Measurements from ENCODE around the gene SLC25A12.

DNA sequence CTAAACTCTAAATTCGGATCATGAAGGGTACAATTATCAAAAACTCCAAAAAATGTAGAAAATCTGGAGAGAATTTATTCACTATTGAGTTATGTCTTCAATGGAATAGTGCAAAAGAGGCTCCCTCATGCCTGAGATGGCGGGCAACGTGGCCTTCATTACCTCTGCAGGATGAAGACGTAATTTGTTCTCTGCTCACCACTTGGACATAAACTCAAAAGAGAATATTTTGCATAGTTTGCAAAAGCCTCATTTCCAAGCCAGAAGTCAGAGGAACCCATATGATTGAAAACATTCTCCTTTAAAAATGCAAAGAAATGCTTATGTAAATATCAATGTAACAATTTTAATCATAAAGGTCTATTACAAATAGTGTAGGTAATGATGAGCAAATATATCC is 58.7 kb downstream of the SLC25A12 start:
- TF ChIP-seq, protein P1, sequence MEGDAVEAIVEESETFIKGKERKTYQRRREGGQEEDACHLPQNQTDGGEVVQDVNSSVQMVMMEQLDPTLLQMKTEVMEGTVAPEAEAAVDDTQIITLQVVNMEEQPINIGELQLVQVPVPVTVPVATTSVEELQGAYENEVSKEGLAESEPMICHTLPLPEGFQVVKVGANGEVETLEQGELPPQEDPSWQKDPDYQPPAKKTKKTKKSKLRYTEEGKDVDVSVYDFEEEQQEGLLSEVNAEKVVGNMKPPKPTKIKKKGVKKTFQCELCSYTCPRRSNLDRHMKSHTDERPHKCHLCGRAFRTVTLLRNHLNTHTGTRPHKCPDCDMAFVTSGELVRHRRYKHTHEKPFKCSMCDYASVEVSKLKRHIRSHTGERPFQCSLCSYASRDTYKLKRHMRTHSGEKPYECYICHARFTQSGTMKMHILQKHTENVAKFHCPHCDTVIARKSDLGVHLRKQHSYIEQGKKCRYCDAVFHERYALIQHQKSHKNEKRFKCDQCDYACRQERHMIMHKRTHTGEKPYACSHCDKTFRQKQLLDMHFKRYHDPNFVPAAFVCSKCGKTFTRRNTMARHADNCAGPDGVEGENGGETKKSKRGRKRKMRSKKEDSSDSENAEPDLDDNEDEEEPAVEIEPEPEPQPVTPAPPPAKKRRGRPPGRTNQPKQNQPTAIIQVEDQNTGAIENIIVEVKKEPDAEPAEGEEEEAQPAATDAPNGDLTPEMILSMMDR (IDR thresholded peaks at IDR 0.05) = no peak
- no peak for TF ChIP-seq POLR2A (IDR thresholded peaks at IDR 0.05)
- no peak for TF ChIP-seq EP300 (IDR thresholded peaks at IDR 0.05)

Measured in sigmoid colon (tissue), 4 donors.